HEK293 (cell line): Measurements from ENCODE around the gene ABCA7.

Experiments used
- CTCF ChIA-PET: fragments of 350-600 bp; formaldehyde crosslinking; extraction: SDS; loops from one replicate; lab custom pipeline; 2021; ENCODE audit warnings: antibody characterized with exemption; lab: Yijun Ruan, JAX
- POLR2A ChIA-PET: fragments of 300-600 bp; formaldehyde crosslinking; extraction: SDS; loops from one replicate; lab custom pipeline; 2020; ENCODE audit warnings: antibody characterized with exemption, inconsistent platforms; lab: Yijun Ruan, JAX
- H3K27ac ChIP-seq: fragments of 200-500 bp; sonication (Bioruptor generic); 2 replicates; pipeline ENCODE4 v1.5.1; 2014; ENCODE audit warnings: low read depth, low read length, control low read depth, inconsistent platforms; ENCODE audit errors: extremely low read depth
- H3K36me3 ChIP-seq, 2 experiments: fragments of 200-500 bp in 1 of 2; sonication (Bioruptor generic) in 1 of 2; 1 replicate in 1 of 2; 2 replicates in 1 of 2; pipeline ENCODE4 v1.5.1; 2014 to 2017; ENCODE audit warnings: inconsistent platforms in 2 of 2, low read length in 2 of 2; ENCODE audit not compliant: control insufficient read depth in 2 of 2, insufficient read depth in 1 of 2
- H3K4me1 ChIP-seq: fragments of 200-500 bp; sonication (Bioruptor generic); 2 replicates; pipeline ENCODE4 v1.5.1; 2014; ENCODE audit warnings: mild to moderate bottlenecking, low read length, inconsistent platforms; ENCODE audit not compliant: control insufficient read depth, insufficient read depth
- H3K4me3 ChIP-seq: 2 replicates; pipeline ENCODE4 v1.5.1; 2011; ENCODE audit warnings: low read depth, mild to moderate bottlenecking, control low read depth, low read length, moderate library complexity
- H3K9me3 ChIP-seq: fragments of 200-500 bp; sonication (Bioruptor generic); 2 replicates; pipeline ENCODE4 v1.5.1; 2014; ENCODE audit warnings: low read depth, low read length, inconsistent platforms; ENCODE audit not compliant: control insufficient read depth, insufficient read depth
- BCL11A ChIP-seq: fragments of 450-650 bp; formaldehyde crosslinking; IDR thresholded peaks from 2 replicates; pipeline ENCODE4 v1.5.1; 2016; ENCODE audit warnings: low read depth, missing biosample characterization, missing genetic modification characterization
- BCL11B ChIP-seq: fragments of 450-650 bp; formaldehyde crosslinking; IDR thresholded peaks from 2 replicates; pipeline ENCODE4 v1.5.1; 2016; ENCODE audit warnings: low read depth, missing biosample characterization, missing genetic modification characterization
- GLIS2 ChIP-seq: fragments of 450-650 bp; formaldehyde crosslinking; IDR thresholded peaks from 2 replicates; pipeline ENCODE4 v1.5.1; 2016; ENCODE audit warnings: missing biosample characterization, missing genetic modification characterization
- HIC1 ChIP-seq: fragments of 450-650 bp; formaldehyde crosslinking; IDR thresholded peaks from 2 replicates; pipeline ENCODE4 v1.5.1; 2016; ENCODE audit warnings: missing biosample characterization, missing genetic modification characterization
- KLF17 ChIP-seq: fragments of 450-650 bp; formaldehyde crosslinking; IDR thresholded peaks from 2 replicates; pipeline ENCODE4 v1.5.1; 2016; ENCODE audit warnings: missing biosample characterization, missing genetic modification characterization
- KLF7 ChIP-seq: fragments of 450-650 bp; formaldehyde crosslinking; IDR thresholded peaks from 2 replicates; pipeline ENCODE4 v1.5.1; 2016; ENCODE audit warnings: missing biosample characterization, missing genetic modification characterization, borderline replicate concordance
- KLF8 ChIP-seq: fragments of 450-650 bp; formaldehyde crosslinking; IDR thresholded peaks from 2 replicates; pipeline ENCODE4 v1.5.1; 2016; ENCODE audit warnings: missing biosample characterization, missing genetic modification characterization
- KLF9 ChIP-seq: fragments of 450-650 bp; formaldehyde crosslinking; IDR thresholded peaks from 2 replicates; pipeline ENCODE4 v1.5.1; 2016; ENCODE audit warnings: missing biosample characterization, missing genetic modification characterization, low read depth
- YY1 ChIP-seq: fragments of 450-650 bp; formaldehyde crosslinking; IDR thresholded peaks from 2 replicates; pipeline ENCODE4 v1.5.1; 2018; ENCODE audit warnings: missing biosample characterization, missing genetic modification characterization
- YY2 ChIP-seq: fragments of 450-650 bp; formaldehyde crosslinking; IDR thresholded peaks from 2 replicates; pipeline ENCODE4 v1.5.1; 2016; ENCODE audit warnings: missing biosample characterization, missing genetic modification characterization
- ZBTB1 ChIP-seq: fragments of 450-650 bp; formaldehyde crosslinking; IDR thresholded peaks from 2 replicates; pipeline ENCODE4 v1.5.1; 2016; ENCODE audit warnings: missing biosample characterization, missing genetic modification characterization
- ZBTB20 ChIP-seq: fragments of 450-650 bp; formaldehyde crosslinking; IDR thresholded peaks from 2 replicates; pipeline ENCODE4 v1.5.1; 2016; ENCODE audit warnings: missing biosample characterization, missing genetic modification characterization
- ZBTB7A ChIP-seq: fragments of 450-650 bp; formaldehyde crosslinking; IDR thresholded peaks from 2 replicates; pipeline ENCODE4 v1.5.1; 2016; ENCODE audit warnings: low read depth, missing biosample characterization, missing genetic modification characterization
- ZFHX2 ChIP-seq: fragments of 450-650 bp; formaldehyde crosslinking; conservative IDR thresholded peaks from 2 replicates; pipeline ENCODE4 v1.5.1; 2016; ENCODE audit warnings: missing biosample characterization, missing genetic modification characterization
- ZFP41 ChIP-seq: fragments of 450-650 bp; formaldehyde crosslinking; IDR thresholded peaks from 2 replicates; pipeline ENCODE4 v1.5.1; 2016; ENCODE audit warnings: missing biosample characterization, missing genetic modification characterization, borderline replicate concordance
- ZIC2 ChIP-seq: fragments of 450-650 bp; formaldehyde crosslinking; IDR thresholded peaks from 2 replicates; pipeline ENCODE4 v1.5.1; 2016; ENCODE audit warnings: missing biosample characterization, missing genetic modification characterization
- ZNF121 ChIP-seq: fragments of 450-650 bp; formaldehyde crosslinking; IDR thresholded peaks from 2 replicates; pipeline ENCODE4 v1.5.1; 2016; ENCODE audit warnings: missing biosample characterization, missing genetic modification characterization
- ZNF133 ChIP-seq: fragments of 450-650 bp; formaldehyde crosslinking; IDR thresholded peaks from 2 replicates; pipeline ENCODE4 v1.5.1; 2016; ENCODE audit warnings: missing biosample characterization, missing genetic modification characterization
- ZNF24 ChIP-seq: fragments of 450-650 bp; formaldehyde crosslinking; IDR thresholded peaks from 2 replicates; pipeline ENCODE4 v1.5.1; 2016; ENCODE audit warnings: missing biosample characterization, missing genetic modification characterization
- ZNF302 ChIP-seq: fragments of 450-650 bp; formaldehyde crosslinking; IDR thresholded peaks from 2 replicates; pipeline ENCODE4 v1.5.1; 2016; ENCODE audit warnings: missing biosample characterization, missing genetic modification characterization, low read depth
- ZNF391 ChIP-seq: fragments of 450-650 bp; formaldehyde crosslinking; IDR thresholded peaks from 2 replicates; pipeline ENCODE4 v1.5.1; 2016; ENCODE audit warnings: low read depth, missing biosample characterization, missing genetic modification characterization, borderline replicate concordance
- ZNF571 ChIP-seq: fragments of 450-650 bp; formaldehyde crosslinking; IDR thresholded peaks from 2 replicates; pipeline ENCODE4 v1.5.0; 2017; ENCODE audit warnings: missing biosample characterization, missing genetic modification characterization
- ZNF626 ChIP-seq: fragments of 450-650 bp; sonication (Bioruptor Pico); formaldehyde crosslinking; IDR thresholded peaks from 2 replicates; pipeline ENCODE4 v1.5.1; 2018; ENCODE audit warnings: missing biosample characterization, missing genetic modification characterization, inconsistent platforms
- ZNF660 ChIP-seq: fragments of 450-650 bp; IDR thresholded peaks from 2 replicates; pipeline ENCODE4 v1.5.1; 2018; ENCODE audit warnings: missing biosample characterization, mild to moderate bottlenecking, missing genetic modification characterization
- ZNF843 ChIP-seq: fragments of 450-650 bp; formaldehyde crosslinking; IDR thresholded peaks from 2 replicates; pipeline ENCODE4 v1.5.1; 2016; ENCODE audit warnings: missing biosample characterization, missing genetic modification characterization
- ZSCAN30 ChIP-seq: fragments of 450-650 bp; IDR thresholded peaks from 2 replicates; pipeline ENCODE4 v1.5.1; 2018; ENCODE audit warnings: missing biosample characterization, mild to moderate bottlenecking, missing genetic modification characterization, moderate library complexity
- TF ChIP-seq, protein P1 (sequence below): fragments of 450-650 bp; formaldehyde crosslinking; IDR thresholded peaks from 2 replicates; pipeline ENCODE4 v1.5.1; 2016; ENCODE audit warnings: missing biosample characterization, missing genetic modification characterization
- TF ChIP-seq, protein P2 (sequence below): fragments of 450-650 bp; formaldehyde crosslinking; IDR thresholded peaks from 2 replicates; pipeline ENCODE4 v1.5.1; 2016; ENCODE audit warnings: missing biosample characterization, missing genetic modification characterization

Gene ABCA7

DNA sequence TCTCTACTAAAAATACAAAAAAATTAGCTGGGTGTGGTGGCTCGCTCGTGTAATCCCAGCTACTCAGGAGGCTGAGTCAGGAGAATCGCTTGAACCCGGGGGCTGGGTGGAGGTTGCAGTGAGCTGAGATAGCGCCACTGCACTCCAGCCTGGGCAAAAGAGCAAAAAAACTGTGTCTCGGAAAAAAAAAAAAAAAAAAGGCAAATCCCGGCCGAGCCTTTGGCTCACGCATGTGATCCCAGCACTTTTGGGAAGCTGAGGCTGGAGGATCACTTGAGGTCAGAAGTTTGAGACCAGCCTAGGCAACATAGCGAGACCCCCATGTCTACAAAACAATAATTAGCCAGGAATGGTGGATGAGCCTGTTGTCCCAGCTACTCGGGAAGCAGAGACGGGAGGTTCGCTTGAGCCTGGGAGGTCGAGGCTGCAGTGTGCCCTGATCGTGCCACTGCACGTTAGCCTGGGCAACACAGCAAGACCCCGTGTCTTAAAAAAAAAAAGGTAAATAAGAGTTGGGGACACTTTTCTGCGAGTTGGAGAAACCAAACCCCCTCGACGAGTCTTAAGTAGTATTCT is 63.3 kb downstream of the ABCA7 start (continued):
- TF ChIP-seq HIC1 (0 out of 2 replicates have a peak, but pooled peaks have one; percentile 0), ZBTB20 (no peak), KLF17 (tag by site-specific recombination) (0 out of 2 replicates have a peak, but pooled peaks have one; percentile 27), ZNF391 (tag by site-specific recombination) (peak; percentile 47; the same call in 1 of the 2 replicates), ZNF121 (peak; percentile 100)
- TF ChIP-seq, protein P1, sequence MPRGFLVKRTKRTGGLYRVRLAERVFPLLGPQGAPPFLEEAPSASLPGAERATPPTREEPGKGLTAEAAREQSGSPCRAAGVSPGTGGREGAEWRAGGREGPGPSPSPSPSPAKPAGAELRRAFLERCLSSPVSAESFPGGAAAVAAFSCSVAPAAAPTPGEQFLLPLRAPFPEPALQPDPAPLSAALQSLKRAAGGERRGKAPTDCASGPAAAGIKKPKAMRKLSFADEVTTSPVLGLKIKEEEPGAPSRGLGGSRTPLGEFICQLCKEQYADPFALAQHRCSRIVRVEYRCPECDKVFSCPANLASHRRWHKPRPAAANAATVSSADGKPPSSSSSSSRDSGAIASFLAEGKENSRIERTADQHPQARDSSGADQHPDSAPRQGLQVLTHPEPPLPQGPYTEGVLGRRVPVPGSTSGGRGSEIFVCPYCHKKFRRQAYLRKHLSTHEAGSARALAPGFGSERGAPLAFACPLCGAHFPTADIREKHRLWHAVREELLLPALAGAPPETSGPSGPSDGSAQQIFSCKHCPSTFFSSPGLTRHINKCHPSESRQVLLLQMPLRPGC (tag by site-specific recombination): peak; percentile 30; the same call in 1 of the 2 replicates
- TF ChIP-seq, protein P2, sequence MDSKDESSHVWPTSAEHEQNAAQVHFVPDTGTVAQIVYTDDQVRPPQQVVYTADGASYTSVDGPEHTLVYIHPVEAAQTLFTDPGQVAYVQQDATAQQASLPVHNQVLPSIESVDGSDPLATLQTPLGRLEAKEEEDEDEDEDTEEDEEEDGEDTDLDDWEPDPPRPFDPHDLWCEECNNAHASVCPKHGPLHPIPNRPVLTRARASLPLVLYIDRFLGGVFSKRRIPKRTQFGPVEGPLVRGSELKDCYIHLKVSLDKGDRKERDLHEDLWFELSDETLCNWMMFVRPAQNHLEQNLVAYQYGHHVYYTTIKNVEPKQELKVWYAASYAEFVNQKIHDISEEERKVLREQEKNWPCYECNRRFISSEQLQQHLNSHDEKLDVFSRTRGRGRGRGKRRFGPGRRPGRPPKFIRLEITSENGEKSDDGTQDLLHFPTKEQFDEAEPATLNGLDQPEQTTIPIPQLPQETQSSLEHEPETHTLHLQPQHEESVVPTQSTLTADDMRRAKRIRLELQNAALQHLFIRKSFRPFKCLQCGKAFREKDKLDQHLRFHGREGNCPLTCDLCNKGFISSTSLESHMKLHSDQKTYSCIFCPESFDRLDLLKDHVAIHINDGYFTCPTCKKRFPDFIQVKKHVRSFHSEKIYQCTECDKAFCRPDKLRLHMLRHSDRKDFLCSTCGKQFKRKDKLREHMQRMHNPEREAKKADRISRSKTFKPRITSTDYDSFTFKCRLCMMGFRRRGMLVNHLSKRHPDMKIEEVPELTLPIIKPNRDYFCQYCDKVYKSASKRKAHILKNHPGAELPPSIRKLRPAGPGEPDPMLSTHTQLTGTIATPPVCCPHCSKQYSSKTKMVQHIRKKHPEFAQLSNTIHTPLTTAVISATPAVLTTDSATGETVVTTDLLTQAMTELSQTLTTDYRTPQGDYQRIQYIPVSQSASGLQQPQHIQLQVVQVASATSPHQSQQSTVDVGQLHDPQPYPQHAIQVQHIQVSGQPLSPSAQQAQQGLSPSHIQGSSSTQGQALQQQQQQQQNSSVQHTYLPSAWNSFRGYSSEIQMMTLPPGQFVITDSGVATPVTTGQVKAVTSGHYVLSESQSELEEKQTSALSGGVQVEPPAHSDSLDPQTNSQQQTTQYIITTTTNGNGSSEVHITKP (tag by site-specific recombination): 0 out of 2 replicates have a peak, but pooled peaks have one; percentile 29
- TF ChIP-seq, all 188 proteins: peak for 14

DNA sequence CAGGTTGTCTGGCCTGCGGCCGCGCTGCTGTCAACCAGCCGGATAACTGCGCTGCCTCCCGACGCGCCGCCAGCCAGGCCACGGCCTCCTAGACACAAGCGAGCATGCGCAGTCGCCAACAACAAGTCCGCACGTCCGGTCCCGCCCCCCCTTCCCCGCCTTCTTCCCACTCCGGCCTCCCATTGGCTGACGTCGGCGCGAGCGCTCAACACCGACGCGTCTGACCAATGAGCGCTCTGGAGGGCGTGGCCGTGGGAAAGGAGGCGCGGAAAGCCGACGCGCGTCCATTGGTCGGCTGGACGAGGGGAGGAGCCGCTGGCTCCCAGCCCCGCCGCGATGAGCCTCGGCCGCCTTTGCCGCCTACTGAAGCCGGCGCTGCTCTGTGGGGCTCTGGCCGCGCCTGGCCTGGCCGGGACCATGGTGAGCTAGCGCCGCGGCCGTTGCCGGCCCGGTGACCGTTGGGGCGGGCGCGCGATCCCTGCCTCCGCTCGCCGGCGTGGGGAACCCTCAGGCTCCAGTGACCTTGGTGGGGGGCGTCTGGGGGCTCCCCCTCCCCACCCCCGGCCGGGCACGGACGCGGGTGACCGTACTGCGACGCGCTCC is 63.9 kb downstream of the ABCA7 start, which contains the start of gene GPX4:
TSS of gene GPX4 (plus strand) at position 287 of the 603 bp plus-strand sequence. CDS start at position 337, 50 bp downstream.
- Histone ChIP-seq H3K36me3 (peaks cover 0 to 33% of the 10 kb centered on the region in 2 experiments; a peak in 1 of 3 replicates), H3K4me3 (peak within 1 kb of the TSS; percentile 65), H3K27ac (peak within 1 kb of the TSS; percentile 92), H3K9me3 (no peaks in the 10 kb centered on the region), H3K4me1 (no peaks in the 10 kb centered on the region; the same call in 1 of the 2 replicates)
- CTCF ChIA-PET: interaction anchor here (0.7 to 3.2 kb wide), 3 partner anchors 10 to 141 kb away, joined by 3 to 13 read pairs (median 3); no protein-coding TSS in a partner anchor
- POLR2A ChIA-PET: interaction anchor here (0.6 to 2.3 kb wide), 14 partner anchors 9 to 165 kb away, joined by 3 to 11 read pairs (median 4); partner anchors contain the start of genes ABCA7, ARHGAP45 and CIRBP
- TF ChIP-seq ZNF843 (tag by site-specific recombination) (no peak), BCL11A (tag by site-specific recombination) (peak; percentile 46; the same call in 1 of the 2 replicates), ZIC2 (tag by site-specific recombination) (0 out of 2 replicates have a peak, but pooled peaks have one; percentile 16), KLF9 (tag by site-specific recombination) (peak; percentile 50), ZNF302 (tag by site-specific recombination) (no peak), ZNF24 (tag by site-specific recombination) (no peak), ZBTB1 (no peak), ZNF571 (tag by site-specific recombination) (no peak), BCL11B (no peak), ZFHX2 (tag by site-specific recombination) (peak; percentile 33; the same call in 1 of the 2 replicates), GLIS2 (tag by site-specific recombination) (peak; percentile 55; the same call in 1 of the 2 replicates), ZBTB7A (peak; percentile 82; the same call in 1 of the 2 replicates), YY2 (tag by site-specific recombination) (no peak), ZBTB20 (peak; percentile 54; the same call in 1 of the 2 replicates), ZNF660 (peak; percentile 47), ZNF133 (tag by site-specific recombination) (no peak), KLF7 (tag by site-specific recombination) (no peak), KLF8 (peak; percentile 67; the same call in 1 of the 2 replicates), YY1 (tag by site-specific recombination) (peak; percentile 35; the same call in 1 of the 2 replicates), ZSCAN30 (tag by site-specific recombination) (peak; percentile 85; the same call in 1 of the 2 replicates), ZFP41 (tag by site-specific recombination) (no peak), ZNF626 (no peak)
